Fibroblast of skin of abdomen (primary cell): Measurements from ENCODE around the gene BLTP3A.
"Not testable (repeated sequence)": the region's sequence is repeated elsewhere in the genome, so short reads cannot be mapped to it uniquely, and the experiment has no call there.

Source experiments
- DNase-seq: peaks from one replicate; pipeline ENCODE4 v3.0.0-alpha.2; 2013

BLTP3A gene

DNA sequence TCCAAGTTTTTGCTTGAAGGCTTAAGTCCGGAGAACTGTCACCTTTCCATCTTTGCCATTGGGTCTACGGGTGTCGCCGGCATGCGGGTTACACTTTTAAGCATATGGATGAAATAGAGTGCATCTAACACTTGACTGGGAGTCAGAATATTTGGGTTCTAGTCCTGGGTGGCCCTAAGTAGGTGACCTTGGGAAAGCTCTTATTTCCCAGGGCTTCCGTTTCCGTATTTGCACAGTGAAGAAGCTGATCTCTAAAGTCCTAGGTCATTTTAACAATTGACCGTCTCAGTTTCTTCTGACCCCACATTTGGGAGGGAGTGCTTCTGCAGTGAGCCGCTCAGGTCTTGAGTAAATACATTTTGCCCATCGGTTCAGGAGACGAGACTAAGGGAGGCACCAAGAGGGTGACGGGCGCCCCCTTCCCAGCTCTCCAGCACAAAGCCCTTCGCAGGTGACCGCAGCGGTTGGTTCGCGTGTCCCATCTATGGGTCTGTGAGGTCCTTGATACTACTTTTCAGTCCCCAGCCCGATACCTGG lies 651 bp upstream of the BLTP3A start:
- DNase-seq: no peak

GRCh38 chr6:34792605-34793500 lies 970 bp downstream of the BLTP3A start:
- DNase-seq: peak; percentile 44

DNA sequence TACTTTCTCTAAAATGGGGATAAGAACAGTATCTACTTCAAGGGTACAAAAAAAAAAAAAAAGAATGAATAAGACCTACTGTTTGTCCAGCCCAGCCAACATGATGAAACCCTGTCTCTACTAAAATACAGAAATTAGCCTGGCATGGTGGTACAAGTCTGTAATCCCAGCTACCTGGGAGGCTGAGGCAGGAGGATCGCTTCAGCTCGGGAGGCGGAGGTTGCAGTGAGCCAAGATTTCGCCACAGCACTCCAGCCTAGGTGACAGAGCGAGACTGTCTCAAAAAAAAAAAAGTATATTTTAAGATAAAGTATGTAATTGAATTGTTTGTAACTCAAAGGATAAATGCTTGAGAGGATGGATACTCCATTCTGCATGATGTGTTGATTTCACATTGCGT lies 2.0 kb downstream of the BLTP3A start:
- no peak for DNase-seq

GRCh38 chr6:34795836-34796425 lies 4.0 kb downstream of the BLTP3A start:
- DNase-seq: peak; percentile 12

DNA sequence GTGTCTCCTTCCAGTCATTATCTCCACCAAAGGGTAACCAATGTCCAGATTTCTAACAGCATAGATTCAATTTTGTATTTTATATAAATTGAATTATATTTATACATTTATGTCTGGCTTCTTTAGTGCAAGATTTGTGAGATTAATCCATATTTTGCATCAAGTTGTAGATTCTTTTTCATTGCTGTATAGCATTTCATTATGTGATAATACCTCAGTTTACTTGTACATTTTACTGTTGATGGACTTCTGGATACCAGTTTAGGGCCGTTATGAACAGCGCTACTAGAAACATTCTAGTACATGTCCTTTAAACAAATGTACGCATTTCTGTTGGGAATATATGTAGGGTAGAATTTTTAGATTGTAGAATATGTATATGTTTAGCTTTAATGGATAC lies 6.2 kb downstream of the BLTP3A start:
- DNase-seq: no peak

DNA sequence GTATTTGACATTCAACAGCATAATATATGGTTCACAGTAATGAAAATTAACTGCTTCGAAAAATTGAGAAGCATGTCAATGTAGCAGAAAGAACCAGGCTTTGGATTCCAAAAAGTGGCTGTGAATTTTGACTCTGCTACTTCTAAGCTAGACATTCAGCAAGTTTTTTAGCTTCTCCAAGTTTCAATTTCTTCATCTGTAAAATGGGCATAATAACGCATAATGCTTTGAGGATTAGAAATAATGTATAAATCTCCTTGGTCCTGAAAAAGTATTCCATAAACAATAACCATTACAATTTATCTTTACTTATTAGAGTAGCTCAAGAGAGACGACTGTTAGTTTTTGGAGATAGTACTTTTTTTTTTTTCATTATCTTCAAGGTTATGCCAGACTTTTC lies 7.7 kb downstream of the BLTP3A start:
- no peak for DNase-seq

GRCh38 chr6:34804543-34804942 lies 12.7 kb downstream of the BLTP3A start:
- DNase-seq: no peak

GRCh38 chr6:34805074-34805473 lies 13.2 kb downstream of the BLTP3A start:
- DNase-seq: not testable (repeated sequence)

DNA sequence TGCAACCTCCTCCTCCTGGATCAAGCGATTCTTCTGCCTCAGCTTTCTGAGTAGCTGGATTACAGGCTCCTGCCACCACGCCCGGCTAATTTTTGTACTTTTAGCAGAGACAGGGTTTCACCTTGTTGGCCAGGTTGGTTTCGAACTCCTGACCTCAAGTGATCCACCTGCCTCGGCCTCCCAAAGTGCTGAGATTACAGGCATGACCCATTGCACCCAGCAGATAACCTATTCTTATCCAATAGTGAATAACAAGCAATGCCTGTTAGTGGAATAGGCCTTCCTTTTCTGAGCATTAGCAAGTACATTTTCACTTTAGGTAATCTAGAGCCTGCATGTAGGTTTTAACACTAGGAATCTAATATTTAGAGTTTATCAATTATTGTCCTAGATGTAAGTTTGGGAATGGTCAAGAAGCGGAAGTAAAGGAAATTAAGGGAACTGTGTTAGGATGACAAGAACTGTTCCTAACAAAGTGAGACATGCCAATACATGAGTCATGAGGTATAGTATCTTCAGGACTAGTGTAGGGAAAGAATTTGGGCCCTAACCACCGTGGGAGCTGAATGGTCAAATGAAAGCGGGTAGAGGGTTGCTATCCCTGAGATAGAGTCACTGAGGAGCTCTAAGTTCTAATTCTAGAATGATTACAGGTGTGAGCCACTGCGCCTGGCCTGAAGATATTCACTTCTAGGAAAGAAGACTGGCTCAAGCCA lies 15.0 kb downstream of the BLTP3A start:
- peak; percentile 46 for DNase-seq

DNA sequence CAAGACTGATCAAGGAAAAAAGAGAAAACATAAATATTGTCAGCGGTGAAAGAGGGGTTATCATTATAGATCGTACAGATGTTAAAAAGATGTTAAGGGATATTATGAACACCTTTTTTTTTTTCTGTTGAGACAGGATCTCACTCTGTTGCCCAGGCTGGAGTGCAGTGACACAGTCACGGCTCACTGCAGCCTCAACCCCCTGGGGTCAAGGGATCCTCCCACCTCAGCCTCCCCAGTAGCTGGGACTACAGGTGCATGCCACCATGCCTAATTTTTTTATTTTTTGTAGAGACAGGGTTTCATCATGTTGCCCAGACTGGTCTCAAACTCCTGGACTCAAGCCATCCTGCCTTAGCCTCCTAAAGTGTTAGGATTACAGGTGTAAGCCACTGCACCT lies 16.6 kb downstream of the BLTP3A start:
- DNase-seq: not testable (repeated sequence)

DNA sequence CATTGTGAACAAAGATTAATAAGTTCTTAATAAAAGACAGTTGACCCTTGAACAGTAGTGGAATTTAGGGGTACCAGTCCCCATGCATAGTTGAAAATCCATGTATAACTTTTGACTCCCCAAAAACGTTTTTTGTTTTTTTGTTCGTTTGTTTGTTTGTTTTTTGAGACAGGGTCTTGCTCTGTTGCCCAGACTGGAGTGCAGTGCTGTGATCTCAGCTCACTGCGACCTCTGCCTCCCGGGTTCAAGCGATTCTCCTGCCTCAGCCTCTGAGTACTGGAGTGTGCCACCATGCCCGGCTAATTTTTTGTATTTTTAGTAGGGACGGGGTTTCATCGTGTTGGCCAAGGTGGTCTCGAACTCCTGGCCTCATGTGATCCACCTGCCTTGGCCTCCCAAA lies 17.5 kb downstream of the BLTP3A start:
- DNase-seq: not testable (repeated sequence)

- no peak for DNase-seq
Measured at GRCh38 chr6:34810017-34810882, 18.4 kb downstream of the BLTP3A start.

DNA sequence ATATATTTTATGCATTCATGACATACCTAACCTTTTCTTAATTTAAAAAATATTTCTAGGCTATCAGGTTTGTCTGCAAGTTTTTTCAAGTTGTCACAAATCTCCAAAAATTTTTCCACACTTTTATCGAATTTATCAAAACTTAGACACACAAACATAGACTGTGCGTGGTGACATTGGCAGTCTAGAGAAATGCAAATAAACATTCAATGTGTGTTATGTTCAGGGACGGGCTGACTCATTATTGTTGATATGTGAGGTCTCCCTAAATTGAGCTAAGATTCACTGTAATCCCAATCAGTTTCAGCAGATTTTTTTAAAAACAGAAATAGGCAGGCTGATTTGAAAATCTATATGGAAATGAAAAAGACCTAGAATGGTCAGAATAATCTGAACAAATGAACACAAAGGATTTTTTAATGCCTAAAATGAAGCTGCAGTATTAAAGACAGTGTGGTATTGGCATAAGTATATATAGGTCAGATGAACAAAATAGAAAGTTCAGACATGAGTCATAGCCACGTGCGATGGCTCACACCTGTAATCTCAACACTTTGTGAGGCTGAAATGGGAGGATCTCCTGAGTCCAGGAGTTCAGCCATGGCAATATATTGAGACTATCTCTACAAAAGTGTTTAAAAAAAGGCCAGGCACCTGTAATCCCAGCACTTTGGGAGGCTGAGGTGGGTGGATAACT lies 19.2 kb downstream of the BLTP3A start:
- no peak for DNase-seq

- no peak for DNase-seq
Measured at GRCh38 chr6:34813028-34813713, 21.3 kb downstream of the BLTP3A start.

DNA sequence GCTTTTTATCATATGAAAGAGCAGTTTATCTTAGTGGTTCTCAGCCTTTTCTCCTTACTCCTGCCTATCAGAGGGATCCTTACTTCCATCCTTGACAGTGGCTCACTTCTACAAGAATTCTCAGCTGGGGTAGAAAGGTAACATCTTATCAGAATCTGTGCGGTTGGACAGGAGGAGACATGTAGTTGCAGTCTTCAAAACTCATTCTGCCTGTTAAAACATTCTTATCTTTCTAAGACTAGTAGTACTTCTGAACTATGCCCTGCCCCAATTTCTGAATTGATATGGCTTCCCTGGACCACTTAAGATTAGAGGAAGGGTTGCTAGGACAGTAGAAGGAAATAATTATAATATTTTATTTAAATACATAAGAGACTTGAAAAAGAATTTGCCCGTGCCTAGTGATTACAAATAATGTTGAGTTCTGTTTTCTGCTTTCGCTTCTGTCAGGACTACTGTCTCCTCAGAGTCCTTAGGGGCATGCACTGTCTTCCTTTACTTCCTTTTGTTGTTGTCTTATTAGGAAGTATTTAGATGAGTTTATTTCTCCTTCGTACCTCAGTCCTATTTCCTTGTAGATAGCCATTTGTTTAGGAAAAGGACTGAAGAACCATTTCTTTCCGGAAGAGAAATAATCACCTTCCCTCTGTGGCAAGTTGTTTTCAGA lies 24.9 kb downstream of the BLTP3A start:
- no peak for DNase-seq

DNA sequence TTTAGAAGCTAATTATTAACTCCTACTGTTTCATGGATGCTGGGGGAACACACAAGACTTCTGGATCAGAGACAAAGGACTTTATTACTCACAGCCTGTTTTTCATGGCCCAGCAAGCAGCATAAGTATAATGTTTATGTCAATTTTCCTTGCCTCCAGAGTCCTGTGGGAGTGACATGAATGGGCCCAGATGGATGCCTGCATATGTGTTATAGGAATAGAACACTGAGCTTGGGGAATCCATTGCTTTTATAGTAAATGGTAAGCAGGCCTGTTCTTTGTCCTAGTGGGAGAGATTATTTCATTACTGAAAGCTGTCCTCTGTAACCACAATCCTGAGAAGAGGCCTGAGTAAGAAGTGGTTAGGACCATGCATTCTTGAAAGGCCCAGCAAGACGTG lies 25.6 kb downstream of the BLTP3A start:
- DNase-seq: peak; percentile 30

DNA sequence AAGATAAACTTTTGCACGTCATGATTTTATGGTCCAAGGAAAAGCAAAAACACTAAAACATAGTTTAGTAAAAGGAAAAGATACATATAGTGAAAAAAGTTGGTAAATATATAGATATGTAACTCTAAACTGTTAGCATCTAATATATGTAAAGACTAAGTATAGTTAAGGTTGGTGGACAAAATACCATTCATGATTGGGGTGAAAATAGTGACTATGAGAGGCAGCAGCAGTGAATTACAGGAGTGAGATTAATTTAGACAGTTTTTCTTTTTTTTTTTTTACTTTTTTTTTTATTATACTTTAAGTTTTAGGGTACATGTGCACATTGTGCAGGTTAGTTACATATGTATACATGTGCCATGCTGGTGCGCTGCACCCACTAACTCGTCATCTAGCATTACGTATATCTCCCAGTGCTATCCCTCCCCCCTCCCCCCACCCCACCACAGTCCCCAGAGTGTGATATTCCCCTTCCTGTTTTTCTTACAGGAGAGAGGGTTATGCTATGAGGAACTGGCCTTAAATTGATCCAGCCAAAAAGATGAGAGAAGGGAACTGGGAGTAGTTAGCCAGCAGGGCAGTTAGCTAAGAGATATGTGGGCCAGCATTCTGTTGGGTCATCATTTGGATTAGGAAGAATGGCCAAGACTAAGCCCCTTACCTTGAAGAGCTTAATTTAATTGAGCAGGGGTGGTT lies 27.1 kb downstream of the BLTP3A start:
- not testable (repeated sequence) for DNase-seq

DNA sequence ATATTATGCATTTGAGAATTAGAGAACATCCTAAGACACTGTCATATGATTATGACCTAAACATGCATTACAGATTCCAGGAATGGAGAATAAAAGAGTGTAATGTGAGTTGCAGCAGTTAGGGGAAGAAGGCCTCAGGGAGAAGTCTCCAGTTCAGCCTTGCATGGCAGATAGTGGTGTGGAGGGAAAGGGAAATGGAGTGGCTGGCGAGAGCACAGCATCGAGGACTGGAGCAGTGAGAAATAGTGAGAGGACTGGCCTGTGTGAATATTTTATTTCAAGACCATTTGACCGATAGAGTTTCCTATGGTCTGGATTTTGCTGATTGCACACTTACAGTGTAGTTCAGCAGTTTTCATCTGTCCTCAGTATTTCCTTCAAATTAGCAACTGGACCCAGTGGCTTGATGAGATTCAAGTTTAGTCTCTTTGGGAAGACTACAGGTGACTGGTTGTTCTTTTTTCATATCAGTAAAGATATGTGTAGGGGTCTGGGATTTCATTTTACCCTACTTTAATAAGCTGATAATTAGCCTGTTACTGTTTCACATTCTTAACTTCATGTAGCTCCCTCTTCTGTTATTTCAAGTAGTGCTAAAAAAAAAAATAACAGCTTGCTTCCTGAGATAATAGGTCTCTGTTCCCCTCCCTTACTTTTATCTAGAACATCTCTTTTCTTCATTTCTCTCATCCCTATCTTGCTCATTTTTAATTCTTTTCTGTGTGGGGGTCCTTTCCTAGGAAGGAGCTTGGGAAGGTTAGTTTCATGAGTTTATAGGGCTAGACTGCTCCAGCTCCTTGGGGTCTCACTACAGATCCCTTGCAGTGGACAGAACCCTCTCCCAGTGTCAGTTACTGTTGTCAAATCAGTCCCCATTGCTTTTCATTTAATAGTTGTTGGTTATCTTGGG lies 27.9 kb downstream of the BLTP3A start:
- no peak for DNase-seq

GRCh38 chr6:34829137-34829536 lies 37.3 kb downstream of the BLTP3A start:
- DNase-seq: no peak
